Heart right ventricle (tissue), 16 donors: Measurements from ENCODE around the gene TBC1D19. TPM values are rescaled to one million over a fixed set of nuclear protein-coding genes. Genes with fewer than 3 reads are reported as not detected.
"Not testable (repeated sequence)": the region's sequence is repeated elsewhere in the genome, so short reads cannot be mapped to it uniquely, and the experiment has no call there.

Source experiments
- ATAC-seq, 8 donors: fragments of 200-7000 bp; cut with Tn5 transposase; one replicate each; pipeline ENCODE4 v1.9.1; 2020; ENCODE audit warnings: mild to moderate bottlenecking in 8 of 8, moderate library complexity in 8 of 8, moderate number of reproducible peaks in 1 of 8
- DNase-seq, 2 donors: peaks; one replicate each; pipeline ENCODE4 v3.0.0-alpha.2; 2020
- H3K27ac ChIP-seq, 10 donors: fragments of 200-600 bp; sonication (generic) in 2 of 10; one replicate each; pipeline versions ENCODE4 v1.5.0 to v1.8.0; 2020 to 2022; ENCODE audit warnings: mild to moderate bottlenecking in 3 of 10
- H3K27me3 ChIP-seq, 7 donors: fragments of 200-600 bp; one replicate each; pipeline ENCODE4 v1.8.0; 2021 to 2022; ENCODE audit warnings: mild to moderate bottlenecking in 2 of 7
- H3K36me3 ChIP-seq, 9 donors: fragments of 200-600 bp; sonication (generic) in 1 of 9; one replicate each; pipeline versions ENCODE4 v1.5.0 to v1.8.0; 2020 to 2022; ENCODE audit warnings: mild to moderate bottlenecking in 2 of 9
- H3K4me1 ChIP-seq, 9 donors: fragments of 200-600 bp; sonication (generic) in 1 of 9; one replicate each; pipeline versions ENCODE4 v1.5.0 to v1.8.0; 2020 to 2022; ENCODE audit warnings: mild to moderate bottlenecking in 4 of 9
- H3K4me3 ChIP-seq, 10 donors: fragments of 200-600 bp; sonication (generic) in 2 of 10; one replicate each; pipeline versions ENCODE4 v1.5.0 to v1.8.0; 2020 to 2022; ENCODE audit warnings: mild to moderate bottlenecking in 7 of 10, moderate library complexity in 2 of 10
- H3K9me3 ChIP-seq, 11 donors: fragments of 200-600 bp in 10 of 11; sonication (generic) in 2 of 11; one replicate each; pipeline versions ENCODE4 v1.5.0 to v1.8.0; 2013 to 2022; ENCODE audit warnings: mild to moderate bottlenecking in 2 of 11, control low read depth in 1 of 11, moderate library complexity in 1 of 11
- WGBS, 2 donors: extraction: QIAGEN DNeasy Blood & Tissue Kit; methylation state at CpG; one replicate each; pipeline ENCODE4 v1.1.7; 2013; ENCODE audit warnings: inconsistent platforms in 1 of 2; 5-methylcytosine and 5-hydroxymethylcytosine counted together
- intact Hi-C, 10 donors: fragments of 100-400 bp; cut with DNase I; formaldehyde crosslinking; loops; one replicate each; pipeline versions ENCODE4 v1.11.1 to v1.14.2; 2022
- polyA plus RNA-seq, 2 donors: library from polyadenylated mRNA; stranded (reverse); fragments of 200-250 nt; gene quantifications; one replicate each; pipeline ENCODE4 v1.2.3, GENCODE V29; 2013
- total RNA-seq, 10 donors: library from RNA; stranded (reverse); fragmentation: NEBNext Ultra II Directional in 3 of 10; extraction: Animal tissue kit (Norgen Biotek cat#: 25700) in 3 of 10; gene quantifications; one replicate each; pipeline versions ENCODE4 v1.2.1 to v1.2.4, GENCODE V29; 2021 to 2023
- TF ChIP-seq, protein P1 (sequence below), 9 donors: fragments of 200-600 bp; sonication (generic) in 2 of 9; IDR thresholded peaks; one replicate each; pipeline versions ENCODE4 v1.5.0 to v1.8.0; 2021 to 2022; ENCODE audit warnings: antibody characterized with exemption in 9 of 9, mild to moderate bottlenecking in 5 of 9, moderate library complexity in 1 of 9
- donor health status: Arrhythmogenic right ventricular cardiomyopathy.
- donor health status: ischemic (EF 13 %, LVEDD 7.1; RV severe dilation, severe dysfunction).
- donor health status: healthy with polysubstance abuse.
- donor health status: DM: no; HTN: yes; CAD: no.
- donor health status: DM: no; HTN: no; CAD: no.
- donor health status: ischemic (EF 25% LVEDD 6.9; RV normal size, moderate dysfunction).
- donor health status: ischemic (EF 25% LVEDD 5.7; RV mildly dilated, moderate dysfunction).
- donor health status: healthy.
- donor health status: DM: yes; HTN: yes; CAD: no.
- donor health status: Ischemic cardiomyopathy.
- donor health status: ischemic (EF 35%, LVEDD 5.7; RV mildly dilated, moderate dysfunction).
- donor health status: nonischemic (EF 11% LVEDD 7.7; RV severe dilation, severe dysfunction).
- donor health status: DM: yes; HTN: yes; CAD: no.
- donor health status: PGD.
- donor health status: ischemic (EF 29% LVEDD 5.4; RV normal size, mild dysfunction).
- donor health status: nonischemic (EF 23%, LVEDD 6.1; RV moderate dilation, normal function).

Gene TBC1D19
- total and polyA plus RNA-seq, 12 donors = 1.6 to 10.7 (median 9.4) TPM

DNA sequence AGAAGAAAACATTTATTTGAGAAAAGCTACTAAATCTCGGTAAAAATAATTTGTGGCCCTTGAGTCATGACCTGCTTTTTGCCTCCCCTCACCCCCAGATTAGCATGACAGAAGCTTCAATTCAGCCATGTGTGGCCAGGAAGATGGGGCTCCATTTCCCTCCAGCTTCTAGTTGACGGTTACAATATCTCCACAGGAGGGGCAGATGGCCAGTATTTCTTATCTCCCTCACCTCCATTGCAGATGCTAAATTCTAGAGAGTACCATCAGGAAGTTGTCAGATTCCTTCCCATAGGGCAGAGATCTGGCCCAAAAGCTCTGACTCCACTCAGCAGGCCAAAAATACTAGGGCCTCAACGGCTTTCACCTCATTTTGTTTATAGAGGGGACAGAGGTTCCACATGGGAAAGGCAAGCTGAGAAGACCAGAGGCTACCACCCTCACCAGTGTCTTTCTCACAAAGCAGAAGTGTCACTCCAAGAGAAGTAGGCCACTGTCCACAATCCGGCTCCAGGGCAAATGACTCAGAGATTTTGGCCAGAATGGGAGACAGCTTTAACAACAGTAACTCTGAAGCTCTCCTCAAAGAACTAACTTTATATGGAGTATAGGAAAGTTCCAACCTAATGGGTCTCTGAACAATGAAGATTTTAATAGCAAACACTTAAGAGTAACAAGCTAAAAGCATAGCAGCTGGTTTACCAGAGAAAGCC is 108.3 kb downstream of the TBC1D19 start:
- Histone ChIP-seq H3K4me1 (no peaks in the 10 kb centered on the region), H3K27me3 (no peaks in the 10 kb centered on the region), H3K27ac (no peak overlapping the region), H3K9me3 (peaks cover 0 to 11% (median 0%) of the 10 kb centered on the region in 11 donors), H3K36me3 (peaks cover 0 to 36% (median 9%) of the 10 kb centered on the region in 9 donors), H3K4me3 (no peak overlapping the region)
- TF ChIP-seq, protein P1, sequence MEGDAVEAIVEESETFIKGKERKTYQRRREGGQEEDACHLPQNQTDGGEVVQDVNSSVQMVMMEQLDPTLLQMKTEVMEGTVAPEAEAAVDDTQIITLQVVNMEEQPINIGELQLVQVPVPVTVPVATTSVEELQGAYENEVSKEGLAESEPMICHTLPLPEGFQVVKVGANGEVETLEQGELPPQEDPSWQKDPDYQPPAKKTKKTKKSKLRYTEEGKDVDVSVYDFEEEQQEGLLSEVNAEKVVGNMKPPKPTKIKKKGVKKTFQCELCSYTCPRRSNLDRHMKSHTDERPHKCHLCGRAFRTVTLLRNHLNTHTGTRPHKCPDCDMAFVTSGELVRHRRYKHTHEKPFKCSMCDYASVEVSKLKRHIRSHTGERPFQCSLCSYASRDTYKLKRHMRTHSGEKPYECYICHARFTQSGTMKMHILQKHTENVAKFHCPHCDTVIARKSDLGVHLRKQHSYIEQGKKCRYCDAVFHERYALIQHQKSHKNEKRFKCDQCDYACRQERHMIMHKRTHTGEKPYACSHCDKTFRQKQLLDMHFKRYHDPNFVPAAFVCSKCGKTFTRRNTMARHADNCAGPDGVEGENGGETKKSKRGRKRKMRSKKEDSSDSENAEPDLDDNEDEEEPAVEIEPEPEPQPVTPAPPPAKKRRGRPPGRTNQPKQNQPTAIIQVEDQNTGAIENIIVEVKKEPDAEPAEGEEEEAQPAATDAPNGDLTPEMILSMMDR (IDR thresholded peaks at IDR 0.05) = no peak
- DNase-seq (no peak), ATAC-seq (no peak)
- intact Hi-C loops = no loop called here
- WGBS, 2 donors = 95% methylated on average over 4 of the region's 4 CpGs

DNA sequence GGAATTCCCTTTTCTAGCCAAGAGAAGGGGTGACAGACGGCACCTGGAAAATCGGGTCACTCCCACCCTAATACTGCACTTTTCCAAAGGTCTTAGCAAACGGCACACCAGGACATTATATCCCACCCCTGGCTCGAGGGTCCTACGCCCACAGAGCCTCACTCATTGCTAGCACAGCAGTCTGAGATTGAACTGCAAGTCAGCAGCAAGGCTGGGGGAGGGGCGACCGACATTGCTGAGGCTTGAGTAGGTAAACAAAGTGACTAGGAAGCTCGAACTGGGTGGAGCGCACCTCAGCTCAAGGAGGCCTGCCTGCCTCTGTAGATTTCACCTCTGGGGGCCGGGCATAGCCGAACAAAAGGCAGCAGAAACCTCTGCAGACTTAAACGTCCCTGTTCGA is 110.2 kb downstream of the TBC1D19 start:
- H3K27me3 ChIP-seq, H3K27ac ChIP-seq, H3K4me1 ChIP-seq, DNase-seq, H3K4me3 ChIP-seq, ATAC-seq, intact Hi-C loops: not testable (repeated sequence)
- WGBS, 2 donors = 96 to 98% methylated on average over 13 of the region's 13 CpGs
- Histone ChIP-seq H3K9me3 (peaks cover 0 to 17% (median 0%) of the 10 kb centered on the region in 11 donors), H3K36me3 (peaks cover 0 to 23% (median 8%) of the 10 kb centered on the region in 9 donors)

DNA sequence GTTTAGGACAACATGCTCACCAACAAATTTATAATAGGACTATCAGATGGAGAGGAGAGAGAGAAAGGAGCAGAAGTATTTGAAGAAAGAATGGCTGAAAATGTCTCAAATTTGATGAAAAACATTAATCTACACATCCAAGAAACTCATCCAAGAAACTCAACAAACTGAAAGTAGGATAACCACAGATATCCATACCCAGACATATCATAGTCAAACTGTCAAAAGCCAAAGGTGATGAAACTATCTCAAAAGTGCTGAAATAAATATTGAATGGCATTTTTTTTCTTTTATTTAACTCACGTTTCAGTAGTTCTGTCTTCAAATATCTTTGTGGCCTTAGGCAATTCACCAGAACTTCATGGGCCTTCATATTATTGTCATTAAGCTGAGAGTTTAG is 116.2 kb downstream of the TBC1D19 start:
- Histone ChIP-seq H3K9me3 (peaks cover 0 to 8% (median 0%) of the 10 kb centered on the region in 11 donors), H3K4me1 (no peaks in the 10 kb centered on the region), H3K27ac (no peak overlapping the region), H3K36me3 (no peaks in the 10 kb centered on the region), H3K27me3 (no peaks in the 10 kb centered on the region), H3K4me3 (no peak overlapping the region)
- intact Hi-C loops = no loop called here
- 84 to 88% methylated on average over 1 of the region's 1 CpG for WGBS, 2 donors
- TF ChIP-seq, protein P1 (IDR thresholded peaks at IDR 0.05) = no peak
- DNase-seq = no peak
- no peak for ATAC-seq

DNA sequence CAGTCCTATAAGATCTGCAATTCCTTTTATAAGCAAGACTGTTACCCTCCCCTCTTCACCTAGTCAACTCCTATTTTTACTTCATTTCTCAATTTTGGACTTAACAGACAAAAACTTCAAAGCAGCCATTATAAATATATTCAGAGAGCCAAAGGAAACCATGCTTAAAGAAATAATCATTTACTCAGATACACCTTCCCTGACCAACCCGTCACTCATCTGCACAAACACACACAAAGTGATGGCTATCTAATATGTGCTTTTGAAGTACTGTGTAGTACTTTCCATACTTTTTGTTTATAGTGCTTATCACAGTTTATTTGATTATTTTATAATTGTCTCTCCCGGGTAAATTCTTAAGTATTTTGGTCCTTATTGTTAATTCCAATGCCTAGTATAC is 117.2 kb downstream of the TBC1D19 start:
- H3K27ac ChIP-seq = no peak overlapping the region
- DNase-seq (no peak), ATAC-seq (no peak)
- peaks cover 0 to 8% (median 0%) of the 10 kb centered on the region in 11 donors for H3K9me3 ChIP-seq
- H3K27me3 ChIP-seq = no peaks in the 10 kb centered on the region
- H3K4me3 ChIP-seq = no peak overlapping the region
- no peaks in the 10 kb centered on the region for H3K36me3 ChIP-seq
- no peaks in the 10 kb centered on the region for H3K4me1 ChIP-seq
- intact Hi-C loops = no loop called here
- TF ChIP-seq, protein P1 (IDR thresholded peaks at IDR 0.05) = no peak
- 86 to 91% methylated on average over 2 of the region's 2 CpGs for WGBS, 2 donors

DNA sequence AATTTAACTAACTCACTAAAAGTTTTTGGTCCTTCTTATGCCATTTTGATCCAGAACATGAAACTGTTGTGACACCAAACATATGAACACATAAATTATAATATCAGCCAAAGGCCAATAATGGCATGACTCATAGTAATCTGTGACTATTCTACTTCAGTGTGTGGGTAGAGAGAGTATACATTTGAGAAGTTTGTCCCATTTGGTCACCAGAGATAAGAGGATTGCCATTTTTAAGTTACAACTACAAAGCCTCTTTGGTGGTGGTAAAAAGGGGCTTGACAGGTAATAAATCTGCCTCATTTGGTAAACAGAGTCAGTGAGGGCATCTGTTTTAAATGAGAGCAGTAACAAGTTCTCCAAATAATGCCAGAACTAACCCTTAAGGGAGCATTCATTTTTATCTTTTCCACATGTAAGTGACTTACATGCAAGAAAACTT is 117.9 kb downstream of the TBC1D19 start:
- H3K9me3 ChIP-seq = peaks cover 0 to 8% (median 0%) of the 10 kb centered on the region in 11 donors
- no peaks in the 10 kb centered on the region for H3K36me3 ChIP-seq
- no peaks in the 10 kb centered on the region for H3K4me1 ChIP-seq
- intact Hi-C loops = no loop called here
- TF ChIP-seq, protein P1 (IDR thresholded peaks at IDR 0.05) = no peak
- ATAC-seq = no peak
- H3K27ac ChIP-seq = no peak overlapping the region
- H3K27me3 ChIP-seq = no peaks in the 10 kb centered on the region
- no peak overlapping the region for H3K4me3 ChIP-seq
- DNase-seq = no peak
